Measurements from ENCODE around the gene RPL15.

RPL15 gene

DNA sequence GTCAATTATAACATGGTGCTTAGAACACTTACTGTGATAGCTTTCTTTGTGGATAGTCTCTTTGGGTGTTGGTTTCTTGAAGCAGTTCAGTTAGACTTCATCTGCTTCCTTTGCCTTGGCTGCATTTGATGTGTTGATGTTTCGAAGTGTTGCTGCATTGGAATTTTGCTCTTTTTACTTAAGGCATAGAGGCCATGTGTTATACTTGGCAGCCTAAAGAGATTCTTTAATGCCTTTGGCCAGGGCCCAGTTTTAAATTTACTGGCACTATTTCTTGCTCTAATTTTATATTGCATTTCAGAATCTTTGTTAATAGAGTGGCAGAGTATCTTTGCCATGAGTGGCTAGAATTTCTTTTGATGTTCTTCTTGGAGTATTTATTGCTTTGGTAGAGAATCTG lies 49.4 kb downstream of the RPL15 start:
- DNase-seq, result no peak

DNA sequence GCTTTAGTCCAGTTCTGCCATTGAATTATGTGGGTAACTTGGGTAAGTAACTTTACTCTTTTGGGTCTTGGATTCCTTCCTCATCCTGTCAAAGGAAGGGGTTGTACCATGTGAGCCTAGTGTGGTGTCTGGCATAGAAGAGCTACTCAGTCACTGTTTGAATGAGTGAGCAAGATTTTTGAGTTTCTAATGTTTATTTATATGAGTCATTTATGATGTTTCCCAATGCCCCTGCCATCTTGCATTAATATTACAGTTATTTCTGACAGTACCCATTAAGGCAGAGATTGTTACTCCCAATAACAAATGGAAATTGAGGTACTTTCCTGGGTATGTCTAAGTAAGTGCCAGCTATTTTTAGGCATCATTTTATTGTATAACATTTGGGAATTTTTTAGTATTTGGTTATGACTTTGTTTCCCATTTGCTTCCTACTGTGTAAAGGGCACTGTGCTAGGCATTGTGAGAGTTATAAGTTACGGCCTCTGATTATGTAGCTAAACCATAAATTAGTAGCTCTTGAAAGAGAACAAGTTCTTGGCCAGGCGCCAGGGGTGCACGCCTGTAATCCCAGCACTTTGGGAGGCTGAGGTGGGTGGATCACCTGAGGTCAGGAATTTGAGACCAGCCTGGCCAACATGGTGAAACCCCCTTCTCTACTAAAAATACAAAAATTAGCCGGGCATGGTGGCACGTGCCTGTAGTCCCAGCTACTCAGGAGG lies 51.7 kb downstream of the RPL15 start:
- no peak for DNase-seq

DNA sequence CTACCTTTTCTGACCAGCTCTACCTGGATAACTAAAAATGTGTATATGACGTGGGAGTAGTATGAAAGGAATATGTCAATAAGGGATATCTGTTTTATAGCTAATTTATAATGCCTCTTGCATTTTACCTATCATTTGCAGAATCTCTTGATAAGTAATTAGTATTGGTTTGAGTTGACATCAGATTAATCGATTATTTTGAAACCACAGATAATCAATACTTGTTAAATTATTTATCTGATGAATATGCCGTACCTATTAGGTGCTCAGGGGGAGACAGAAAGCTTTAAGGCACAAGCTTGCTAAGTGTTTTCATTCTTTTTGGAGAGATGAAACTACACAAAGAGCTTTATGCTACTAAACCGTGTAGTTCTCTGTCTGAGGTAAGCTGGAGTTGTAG lies 52.5 kb downstream of the RPL15 start:
- DNase-seq, result no peak
